Liver (tissue), 9 donors: ENCODE data around the gene MRPL52. TPM values are rescaled to one million over a fixed set of nuclear protein-coding genes. Genes with fewer than 3 reads are reported as not detected.
A peak's percentile ranks its signal among the peaks of the same experiment; 100 is the strongest.

Experiments
- DNase-seq: peaks from one replicate; pipeline ENCODE4 v3.0.0-alpha.2; 2017; ENCODE audit warnings: low spot score
- H3K27ac ChIP-seq, 2 donors: one replicate each; pipeline ENCODE4 v1.7.0; 2013; ENCODE audit warnings: inconsistent platforms in 2 of 2, low read length in 2 of 2, control low read depth in 1 of 2, low read depth in 1 of 2, mild to moderate bottlenecking in 1 of 2
- H3K27me3 ChIP-seq, 4 donors: one replicate each; pipeline versions ENCODE4 v1.6.1 to v1.7.0; 2013; ENCODE audit warnings: low read length in 3 of 4, inconsistent platforms in 1 of 4, mild to moderate bottlenecking in 1 of 4, moderate library complexity in 1 of 4; ENCODE audit not compliant: control insufficient read depth in 4 of 4, insufficient read depth in 4 of 4
- H3K36me3 ChIP-seq, 4 donors: one replicate each; pipeline versions ENCODE4 v1.6.1 to v1.7.0; 2013; ENCODE audit warnings: low read length in 3 of 4, mild to moderate bottlenecking in 3 of 4, low read depth in 1 of 4, moderate library complexity in 1 of 4; ENCODE audit not compliant: control insufficient read depth in 4 of 4, insufficient read depth in 3 of 4
- H3K4me1 ChIP-seq, 4 donors: one replicate each; pipeline versions ENCODE4 v1.6.1 to v1.7.0; 2013; ENCODE audit warnings: low read length in 3 of 4, mild to moderate bottlenecking in 3 of 4, moderate library complexity in 1 of 4; ENCODE audit not compliant: control insufficient read depth in 4 of 4, insufficient read depth in 4 of 4
- H3K4me3 ChIP-seq, 3 donors: one replicate each; pipeline versions ENCODE4 v1.6.1 to v1.7.0; 2013; ENCODE audit warnings: low read length in 3 of 3, control low read depth in 1 of 3, low read depth in 1 of 3, mild to moderate bottlenecking in 1 of 3
- H3K9ac ChIP-seq, 2 donors: one replicate each; pipeline ENCODE4 v1.7.0; 2013; ENCODE audit warnings: low read length in 2 of 2, mild to moderate bottlenecking in 2 of 2, moderate library complexity in 2 of 2, control low read depth in 1 of 2, low read depth in 1 of 2
- H3K9me3 ChIP-seq, 4 donors: one replicate each; pipeline versions ENCODE4 v1.6.1 to v1.7.0; 2013; ENCODE audit warnings: low read length in 3 of 4; ENCODE audit not compliant: control insufficient read depth in 4 of 4
- EGR1 ChIP-seq, 2 donors: IDR thresholded peaks; 2 replicates each; pipeline ENCODE4 v1.6.1; 2016 to 2018; ENCODE audit warnings: antibody characterized with exemption in 2 of 2, low read depth in 2 of 2
- FOXA1 ChIP-seq: IDR thresholded peaks from 2 replicates; pipeline ENCODE4 v1.6.1; 2016; ENCODE audit warnings: antibody characterized with exemption
- FOXA2 ChIP-seq: IDR thresholded peaks from 2 replicates; pipeline ENCODE4 v1.6.1; 2016; ENCODE audit warnings: antibody characterized with exemption
- GABPA ChIP-seq, 2 donors: IDR thresholded peaks in 1 of 2; conservative IDR thresholded peaks in 1 of 2; 2 replicates each; pipeline ENCODE4 v1.6.1; 2016; ENCODE audit warnings: antibody characterized with exemption in 2 of 2, mild to moderate bottlenecking in 1 of 2, moderate library complexity in 1 of 2
- HNF4G ChIP-seq: IDR thresholded peaks from 2 replicates; pipeline ENCODE4 v1.6.1; 2016; ENCODE audit warnings: antibody characterized with exemption
- JUND ChIP-seq, 2 donors: IDR thresholded peaks; 2 replicates each; pipeline ENCODE4 v1.6.1; 2016; ENCODE audit warnings: antibody characterized with exemption in 2 of 2
- MAX ChIP-seq: IDR thresholded peaks from 2 replicates; pipeline ENCODE4 v1.6.1; 2016; ENCODE audit warnings: antibody characterized with exemption
- RAD21 ChIP-seq, 2 donors: IDR thresholded peaks; 2 replicates each; pipeline ENCODE4 v1.6.1; 2016; ENCODE audit warnings: antibody characterized with exemption in 2 of 2, mild to moderate bottlenecking in 2 of 2
- RXRA ChIP-seq, 2 donors: IDR thresholded peaks; 2 replicates each; pipeline ENCODE4 v1.6.1; 2017 to 2018; ENCODE audit warnings: antibody characterized with exemption in 2 of 2, mild to moderate bottlenecking in 1 of 2
- SP1 ChIP-seq: IDR thresholded peaks from 2 replicates; pipeline ENCODE4 v1.6.1; 2018; ENCODE audit warnings: antibody characterized with exemption, mild to moderate bottlenecking
- YY1 ChIP-seq: IDR thresholded peaks from 2 replicates; pipeline ENCODE4 v1.6.1; 2016; ENCODE audit warnings: antibody characterized with exemption, mild to moderate bottlenecking
- WGBS: extraction: QIAGEN DNeasy Blood & Tissue Kit; methylation state at CpG from one replicate; pipeline ENCODE4 v1.1.7; 2013; 5-methylcytosine and 5-hydroxymethylcytosine counted together
- polyA plus RNA-seq, 2 donors: library from polyadenylated mRNA; stranded (reverse) in 1 of 2; unstranded in 1 of 2; fragments of 200-250 nt in 1 of 2; fragments of >200 nt in 1 of 2; fragmentation: Nextera tagmentation in 1 of 2; extraction: Ambion mirVana in 1 of 2; gene quantifications; one replicate each; pipeline versions ENCODE4 v1.2.1 to v1.2.3, GENCODE V29; 2013 to 2015
- total RNA-seq, 2 donors: library from RNA; depleted of rRNA; stranded (reverse); fragments of >200 nt; gene quantifications; one replicate each; pipeline ENCODE4 v1.2.3, GENCODE V29; 2014
- TF ChIP-seq, protein P1 (sequence below): fragments of 150-350 bp; IDR thresholded peaks from 2 replicates; pipeline ENCODE4 v1.5.1; 2017; ENCODE audit warnings: improper control_type of control experiment, low read depth, low read length; ENCODE audit not compliant: missing input control
- TF ChIP-seq, protein P2 (sequence below): IDR thresholded peaks from 2 replicates; pipeline ENCODE4 v1.6.1; 2016; ENCODE audit warnings: antibody characterized with exemption
- TF ChIP-seq, protein P3 (sequence below): IDR thresholded peaks from 2 replicates; pipeline ENCODE4 v1.6.1; 2016; ENCODE audit warnings: antibody characterized with exemption
- donor health status: healthy.
- donor health status: healthy.
- donor health status: healthy.
- donor health status: healthy.
- donor health status: healthy.

Gene MRPL52
- total and polyA plus RNA-seq, 4 donors: 9.1 to 142 (median 36.6) TPM

GRCh38 chr14:22830443-22831010 is 840 bp downstream of the MRPL52 start:
- TF ChIP-seq GABPA (IDR thresholded peaks at IDR 0.05 in 1 of 2, conservative IDR thresholded peaks at IDR 0.05 in 1 of 2): no peak
- DNase-seq: no peak
- Histone ChIP-seq H3K9ac (peak overlapping the region; percentile 44 to 68), H3K27ac (no peak overlapping the region), H3K36me3 (peaks cover 3 to 11% (median 5%) of the 10 kb centered on the region in 4 donors), H3K4me1 (peaks cover 0 to 10% (median 8%) of the 10 kb centered on the region in 4 donors), H3K4me3 (peak overlapping the region; percentile 68 to 95 (median 94)), H3K27me3 (no peaks in the 10 kb centered on the region), H3K9me3 (no peaks in the 10 kb centered on the region)
- WGBS: 36% methylated on average over 3 of the region's 3 CpGs

DNA sequence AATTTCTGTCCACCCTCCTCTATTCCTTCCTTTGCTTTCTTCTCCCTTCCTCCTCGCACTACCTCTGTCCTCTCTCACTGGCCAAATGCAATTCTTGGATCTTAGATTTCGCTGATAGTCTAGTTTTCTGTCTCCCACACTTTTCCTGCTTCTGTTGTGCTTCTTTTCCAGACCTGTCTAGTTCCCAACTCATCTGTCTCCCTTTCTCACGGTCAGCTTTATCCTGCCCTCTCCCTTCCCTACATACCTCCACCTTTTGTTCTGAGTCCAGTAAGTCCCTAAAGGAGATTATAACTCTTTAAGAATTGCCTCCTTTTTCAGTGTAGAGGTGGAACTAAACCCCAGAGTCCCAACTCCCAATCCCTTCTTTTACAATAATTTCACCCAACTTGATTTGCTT is 5.8 kb downstream of the MRPL52 start:
- no peak overlapping the region for H3K4me3 ChIP-seq
- H3K36me3 ChIP-seq: peaks cover 3 to 11% (median 5%) of the 10 kb centered on the region in 4 donors
- H3K27me3 ChIP-seq: no peaks in the 10 kb centered on the region
- 89% methylated on average over 3 of the region's 3 CpGs for WGBS
- peaks cover 3 to 18% (median 5%) of the 10 kb centered on the region in 4 donors for H3K4me1 ChIP-seq
- DNase-seq: no peak
- TF ChIP-seq, protein P1, sequence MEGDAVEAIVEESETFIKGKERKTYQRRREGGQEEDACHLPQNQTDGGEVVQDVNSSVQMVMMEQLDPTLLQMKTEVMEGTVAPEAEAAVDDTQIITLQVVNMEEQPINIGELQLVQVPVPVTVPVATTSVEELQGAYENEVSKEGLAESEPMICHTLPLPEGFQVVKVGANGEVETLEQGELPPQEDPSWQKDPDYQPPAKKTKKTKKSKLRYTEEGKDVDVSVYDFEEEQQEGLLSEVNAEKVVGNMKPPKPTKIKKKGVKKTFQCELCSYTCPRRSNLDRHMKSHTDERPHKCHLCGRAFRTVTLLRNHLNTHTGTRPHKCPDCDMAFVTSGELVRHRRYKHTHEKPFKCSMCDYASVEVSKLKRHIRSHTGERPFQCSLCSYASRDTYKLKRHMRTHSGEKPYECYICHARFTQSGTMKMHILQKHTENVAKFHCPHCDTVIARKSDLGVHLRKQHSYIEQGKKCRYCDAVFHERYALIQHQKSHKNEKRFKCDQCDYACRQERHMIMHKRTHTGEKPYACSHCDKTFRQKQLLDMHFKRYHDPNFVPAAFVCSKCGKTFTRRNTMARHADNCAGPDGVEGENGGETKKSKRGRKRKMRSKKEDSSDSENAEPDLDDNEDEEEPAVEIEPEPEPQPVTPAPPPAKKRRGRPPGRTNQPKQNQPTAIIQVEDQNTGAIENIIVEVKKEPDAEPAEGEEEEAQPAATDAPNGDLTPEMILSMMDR: no peak
- TF ChIP-seq GABPA (IDR thresholded peaks at IDR 0.05 in 1 of 2, conservative IDR thresholded peaks at IDR 0.05 in 1 of 2): no peak
- no peak for TF ChIP-seq RAD21 (IDR thresholded peaks at IDR 0.05)
- no peak for TF ChIP-seq RXRA (IDR thresholded peaks at IDR 0.05)
- no peak for TF ChIP-seq FOXA2
- TF ChIP-seq, protein P2, sequence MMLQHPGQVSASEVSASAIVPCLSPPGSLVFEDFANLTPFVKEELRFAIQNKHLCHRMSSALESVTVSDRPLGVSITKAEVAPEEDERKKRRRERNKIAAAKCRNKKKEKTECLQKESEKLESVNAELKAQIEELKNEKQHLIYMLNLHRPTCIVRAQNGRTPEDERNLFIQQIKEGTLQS: no peak
- TF ChIP-seq SP1: no peak
- no peak for TF ChIP-seq FOXA1
- no peak for TF ChIP-seq MAX
- TF ChIP-seq JUND (IDR thresholded peaks at IDR 0.05): no peak
- no peak for TF ChIP-seq HNF4G
- TF ChIP-seq YY1: no peak
- TF ChIP-seq, protein P3, sequence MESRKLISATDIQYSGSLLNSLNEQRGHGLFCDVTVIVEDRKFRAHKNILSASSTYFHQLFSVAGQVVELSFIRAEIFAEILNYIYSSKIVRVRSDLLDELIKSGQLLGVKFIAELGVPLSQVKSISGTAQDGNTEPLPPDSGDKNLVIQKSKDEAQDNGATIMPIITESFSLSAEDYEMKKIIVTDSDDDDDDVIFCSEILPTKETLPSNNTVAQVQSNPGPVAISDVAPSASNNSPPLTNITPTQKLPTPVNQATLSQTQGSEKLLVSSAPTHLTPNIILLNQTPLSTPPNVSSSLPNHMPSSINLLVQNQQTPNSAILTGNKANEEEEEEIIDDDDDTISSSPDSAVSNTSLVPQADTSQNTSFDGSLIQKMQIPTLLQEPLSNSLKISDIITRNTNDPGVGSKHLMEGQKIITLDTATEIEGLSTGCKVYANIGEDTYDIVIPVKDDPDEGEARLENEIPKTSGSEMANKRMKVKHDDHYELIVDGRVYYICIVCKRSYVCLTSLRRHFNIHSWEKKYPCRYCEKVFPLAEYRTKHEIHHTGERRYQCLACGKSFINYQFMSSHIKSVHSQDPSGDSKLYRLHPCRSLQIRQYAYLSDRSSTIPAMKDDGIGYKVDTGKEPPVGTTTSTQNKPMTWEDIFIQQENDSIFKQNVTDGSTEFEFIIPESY: no peak
- no peak for TF ChIP-seq EGR1 (IDR thresholded peaks at IDR 0.05; ENCODE audit: low read depth in 2 of 2)
- no peaks in the 10 kb centered on the region for H3K9me3 ChIP-seq
- H3K27ac ChIP-seq: peak overlapping the region in 1 of 2 donors; percentile 73
- no peak overlapping the region for H3K9ac ChIP-seq
